GM19193 (cell line): ENCODE results near the gene TBPL1.

Experiments
- POLR2A ChIP-seq: IDR thresholded peaks from 4 replicates; pipeline ENCODE4 v1.6.1; 2011; ENCODE audit not compliant: insufficient read depth, insufficient read length; ENCODE audit errors: extremely low read depth

Gene TBPL1

DNA sequence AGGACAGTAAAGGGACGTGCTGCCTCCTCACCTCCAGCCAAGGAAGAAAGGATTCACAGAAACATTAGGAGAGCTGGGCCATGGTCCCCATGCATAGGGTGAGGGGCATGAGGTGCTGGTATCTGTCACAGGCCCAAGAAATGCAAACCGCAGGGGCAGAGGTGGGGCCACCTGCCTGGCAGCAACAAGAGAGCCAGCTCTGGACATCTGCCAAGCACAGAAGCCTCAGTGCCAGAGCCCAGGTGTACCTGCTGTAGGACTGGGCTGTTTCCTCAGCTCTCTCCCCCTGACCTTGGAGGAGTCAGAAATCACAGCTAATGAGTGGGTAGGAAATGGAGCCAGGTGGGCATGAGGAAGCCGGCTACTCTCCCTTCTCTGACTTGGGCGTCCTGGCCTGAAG, 54.1 kb downstream of the TBPL1 start:
- TF ChIP-seq POLR2A: no peak

DNA sequence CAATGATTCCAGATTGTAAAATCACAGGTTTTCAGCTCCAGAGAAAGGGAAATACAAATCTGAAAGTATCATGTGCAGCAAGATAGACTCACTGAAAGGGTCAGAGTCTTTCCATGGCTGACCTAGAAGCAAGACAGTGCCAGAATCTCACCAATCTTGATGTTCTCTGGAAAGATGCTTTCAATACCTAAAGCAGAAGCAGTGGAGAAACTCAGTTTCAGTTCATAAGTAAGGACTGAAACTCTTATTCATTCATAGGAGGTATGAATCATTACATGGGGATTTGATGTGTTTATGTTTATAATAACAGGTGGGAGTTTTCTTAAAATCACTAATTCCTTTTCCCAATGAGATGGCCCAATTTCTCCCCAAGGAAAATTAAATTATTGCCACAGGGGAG, 56.9 kb downstream of the TBPL1 start:
- TF ChIP-seq POLR2A: no peak

DNA sequence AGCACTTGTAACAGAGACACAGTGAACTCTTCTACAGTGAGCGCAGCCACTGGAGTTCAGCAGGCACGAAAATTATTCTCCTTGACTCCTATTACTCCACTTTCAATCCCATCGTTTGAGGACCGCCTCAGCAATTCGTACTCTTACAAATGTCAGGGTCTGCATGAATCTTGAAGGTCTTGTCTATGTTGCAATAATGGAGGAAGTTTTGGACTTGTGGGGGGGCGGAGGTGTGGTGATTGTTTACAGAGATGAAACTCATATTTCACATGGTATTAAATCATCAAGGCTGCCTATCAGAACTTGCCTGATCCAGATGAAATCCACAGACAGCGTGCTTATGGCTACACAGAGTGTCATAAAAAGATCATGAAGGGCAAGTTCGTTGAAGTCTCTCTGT, 57.4 kb downstream of the TBPL1 start:
- TF ChIP-seq POLR2A: no peak

DNA sequence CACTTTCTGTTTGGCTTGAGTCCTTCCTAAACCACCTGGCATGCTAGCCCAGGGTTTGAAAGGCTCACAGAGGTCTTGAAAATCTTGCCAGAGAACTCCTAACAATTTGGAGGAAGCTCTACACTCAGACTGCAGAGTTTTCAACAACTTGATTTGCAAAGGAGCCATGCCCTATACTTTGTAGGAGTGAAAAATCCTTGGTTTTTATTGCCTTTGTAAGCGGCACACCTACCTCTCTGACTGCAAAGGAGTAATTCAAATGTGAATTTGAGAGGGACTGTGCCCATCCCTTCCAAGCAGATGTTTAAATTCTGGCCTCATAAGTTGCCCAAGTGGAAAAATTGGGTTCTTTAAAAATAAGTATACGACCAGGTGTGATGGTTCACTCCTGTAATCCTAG, 58.0 kb downstream of the TBPL1 start:
- no peak for TF ChIP-seq POLR2A

DNA sequence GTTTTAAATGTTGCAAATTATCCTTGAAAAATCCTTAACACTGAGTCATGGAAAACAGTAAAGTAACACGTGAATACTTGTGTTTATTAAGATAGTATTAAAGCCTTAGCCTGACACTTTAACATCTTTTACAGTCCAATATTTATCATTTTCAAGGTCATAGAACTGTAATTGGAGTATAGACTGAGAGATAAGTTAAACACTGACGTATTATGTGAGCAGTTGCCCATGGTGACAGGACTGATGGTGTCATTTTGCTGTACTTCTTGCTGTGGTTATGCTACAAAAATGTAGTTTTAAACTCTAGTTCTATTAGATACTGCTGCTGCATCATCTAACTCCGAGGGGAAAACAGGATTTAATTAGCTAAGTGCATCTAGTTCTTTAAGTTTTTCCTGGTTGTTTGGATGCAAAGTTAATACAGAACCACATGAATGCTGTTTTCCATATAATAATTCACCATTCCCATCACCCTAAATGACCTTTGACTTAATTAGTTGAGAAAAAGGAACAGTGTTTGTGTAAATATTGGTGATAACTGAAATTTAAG, 61.6 kb downstream of the TBPL1 start:
- no peak for TF ChIP-seq POLR2A

DNA sequence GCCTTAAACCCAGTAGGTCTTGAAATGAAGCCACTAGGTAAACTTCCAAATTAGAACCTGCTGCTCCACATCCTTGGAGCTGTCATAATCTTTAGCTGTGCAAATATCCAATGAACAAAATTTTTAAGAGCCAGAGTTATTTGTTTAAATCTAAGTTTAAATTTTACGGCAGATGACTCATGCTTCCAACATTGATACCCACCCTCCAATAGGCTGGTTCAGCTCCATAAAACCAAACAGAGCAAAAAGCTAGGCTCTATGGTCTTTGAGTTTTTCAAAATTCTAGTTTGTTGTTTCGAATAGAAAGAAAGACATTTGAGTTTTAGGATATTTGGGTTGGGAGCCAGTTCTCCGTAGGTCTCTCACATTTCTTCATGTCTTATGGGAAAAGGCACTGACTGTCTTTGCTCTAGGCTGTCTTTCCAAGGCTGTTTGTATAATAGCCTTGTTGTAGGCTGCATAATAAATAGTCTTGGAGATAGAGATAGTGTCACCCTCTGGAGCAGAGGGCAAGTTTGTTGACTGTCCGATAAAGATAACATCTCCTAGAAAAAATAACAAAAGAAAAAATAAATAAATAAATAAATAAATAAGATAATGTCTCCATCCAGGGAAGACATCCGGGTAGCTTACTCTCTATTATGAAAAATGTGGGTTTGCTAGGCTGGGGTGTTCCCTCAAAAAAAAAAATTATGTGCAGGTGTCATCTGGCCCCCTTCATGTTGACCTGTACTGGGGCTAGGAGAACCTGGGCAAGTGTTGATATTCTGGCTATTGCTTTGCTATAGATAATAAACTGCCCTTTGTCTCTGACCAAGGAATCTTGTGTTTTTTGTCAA, 62.9 kb downstream of the TBPL1 start:
- no peak for TF ChIP-seq POLR2A

DNA sequence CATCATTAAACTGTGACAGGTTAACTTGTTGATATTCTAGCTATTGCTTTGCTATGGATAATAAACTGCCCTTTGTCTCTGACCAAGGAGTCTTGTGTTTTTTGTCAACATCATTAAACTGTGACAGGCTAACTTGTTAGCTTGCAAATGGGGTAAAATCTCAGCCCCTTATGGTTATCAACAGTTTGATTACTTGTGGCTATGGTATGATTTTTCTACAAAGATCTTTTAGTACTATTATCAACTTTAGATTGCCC, 63.5 kb downstream of the TBPL1 start:
- no peak for TF ChIP-seq POLR2A

DNA sequence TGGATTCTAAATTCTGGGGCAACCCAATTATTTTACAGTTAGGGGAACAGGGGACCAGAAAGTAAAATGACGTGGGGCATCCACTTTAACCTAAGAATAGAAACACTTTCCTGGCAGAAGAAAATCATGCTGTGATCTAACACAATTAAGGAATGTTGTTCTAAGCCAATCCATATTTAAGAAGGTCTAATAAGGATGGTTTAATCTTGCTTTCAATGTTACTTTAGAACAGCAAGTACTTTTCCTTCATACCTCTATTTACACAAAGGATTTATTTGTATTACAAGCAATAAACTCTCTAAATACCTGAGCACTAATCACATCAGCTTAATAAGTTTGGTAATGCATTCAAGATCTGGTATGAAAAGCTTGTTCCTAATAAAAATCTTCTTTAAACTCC, 67.0 kb downstream of the TBPL1 start:
- no peak for TF ChIP-seq POLR2A

DNA sequence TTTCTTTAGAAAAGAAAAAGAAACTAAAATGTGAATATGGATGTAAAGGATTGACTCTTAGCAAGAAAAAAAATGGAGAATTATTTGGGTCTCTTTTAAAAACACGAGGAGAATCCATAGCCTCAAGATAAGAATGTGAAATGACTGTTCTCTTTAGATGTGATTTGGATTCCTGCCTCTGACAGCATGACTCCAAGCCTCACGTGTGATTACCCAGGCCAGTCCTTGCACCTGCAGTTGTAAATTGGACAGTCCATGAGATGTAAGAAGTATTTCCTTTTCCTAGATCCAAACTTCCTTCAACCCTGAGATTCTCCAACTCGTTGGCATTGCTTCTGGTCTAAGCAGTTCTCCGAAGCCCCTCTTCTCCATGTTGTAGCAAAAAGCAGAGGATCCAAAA, 67.5 kb downstream of the TBPL1 start:
- TF ChIP-seq POLR2A: no peak

DNA sequence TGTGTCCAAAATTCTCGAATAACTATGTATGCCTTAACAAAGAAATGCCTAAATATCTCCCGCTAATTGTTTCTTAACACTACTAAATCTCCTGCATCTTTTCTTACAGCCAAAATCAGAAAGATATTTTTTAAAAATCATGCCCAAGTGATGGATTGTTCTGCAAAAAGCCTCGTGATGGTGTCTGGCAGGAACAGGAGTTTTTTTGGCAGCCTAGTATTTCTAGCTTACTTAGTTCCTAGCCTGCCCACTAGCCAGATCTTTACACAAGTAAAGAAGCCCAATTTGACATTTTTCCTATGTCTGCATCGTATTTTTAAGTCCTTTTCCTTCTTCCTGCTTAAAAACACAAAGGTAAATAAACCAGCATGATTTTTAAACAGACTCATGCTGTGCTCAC, 67.9 kb downstream of the TBPL1 start:
- no peak for TF ChIP-seq POLR2A

DNA sequence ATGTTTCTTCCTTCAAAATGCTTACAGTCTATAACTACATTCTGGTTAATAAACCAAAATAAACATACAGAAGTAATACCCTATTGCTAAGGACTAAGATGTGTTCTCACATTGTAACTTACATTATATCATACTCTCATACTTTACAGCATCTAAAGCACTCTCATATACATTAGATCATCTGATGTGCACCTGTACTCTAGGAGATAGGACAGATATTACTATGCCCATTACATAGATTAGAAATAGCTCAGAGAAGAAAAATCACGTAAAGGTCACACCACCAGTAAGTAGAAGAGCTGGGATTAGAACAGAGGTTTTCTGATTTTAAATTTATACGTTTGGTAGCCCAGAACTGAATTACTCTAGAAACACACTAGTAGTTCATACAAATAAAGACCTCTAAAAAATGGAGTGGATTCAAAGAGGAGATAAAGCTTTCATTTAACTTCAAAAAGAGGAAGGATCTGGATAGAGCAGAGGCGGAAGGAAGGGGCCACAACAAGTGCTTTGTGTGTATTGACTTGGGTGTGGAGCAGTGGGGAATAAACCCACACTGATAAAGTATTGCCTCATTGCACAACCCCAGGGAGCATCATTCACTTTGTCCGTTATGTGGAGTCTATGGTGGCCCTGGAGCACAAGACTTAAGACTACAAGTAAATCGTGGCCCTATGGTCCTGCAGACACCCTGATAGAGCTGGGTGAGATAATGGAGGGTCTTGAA, 68.5 kb downstream of the TBPL1 start:
- TF ChIP-seq POLR2A: no peak

DNA sequence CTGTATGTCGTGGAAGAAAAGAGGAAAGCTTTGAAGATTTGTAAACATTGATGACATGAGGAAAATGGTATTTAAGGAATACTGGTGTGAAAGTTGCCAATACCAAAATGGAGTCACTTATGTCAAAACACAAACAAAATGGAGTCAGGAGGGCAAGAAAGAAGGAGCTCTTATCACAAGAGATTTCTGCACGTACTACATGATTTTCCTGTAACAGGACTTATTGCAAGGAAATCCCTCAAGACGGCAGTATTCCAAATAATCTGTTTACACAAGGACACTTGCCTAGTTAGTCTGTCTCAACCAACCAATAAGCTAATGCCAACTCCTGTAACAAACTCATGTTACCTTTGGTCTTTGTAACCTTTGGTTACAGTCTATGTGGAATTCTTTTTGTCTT, 69.6 kb downstream of the TBPL1 start:
- TF ChIP-seq POLR2A: no peak

DNA sequence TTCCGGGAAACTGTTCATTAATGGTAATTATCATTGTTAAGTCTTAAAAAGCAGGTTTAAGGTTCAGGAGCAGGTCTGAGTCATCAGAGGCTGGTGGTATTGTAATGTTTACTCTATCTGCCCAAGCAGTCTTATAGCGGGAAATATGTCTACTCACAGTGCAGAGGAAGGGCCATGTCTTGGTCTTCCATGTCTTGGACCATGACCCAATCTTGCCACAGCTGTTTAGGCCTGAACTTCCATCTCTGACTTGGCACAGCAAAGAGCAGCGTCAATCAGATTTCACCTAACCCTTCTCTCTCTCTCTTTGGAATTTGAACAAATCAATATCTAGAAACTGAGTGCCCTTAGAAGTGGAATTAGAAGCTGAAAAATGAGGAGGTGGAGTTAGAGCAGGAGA, 73.6 kb downstream of the TBPL1 start:
- no peak for TF ChIP-seq POLR2A

DNA sequence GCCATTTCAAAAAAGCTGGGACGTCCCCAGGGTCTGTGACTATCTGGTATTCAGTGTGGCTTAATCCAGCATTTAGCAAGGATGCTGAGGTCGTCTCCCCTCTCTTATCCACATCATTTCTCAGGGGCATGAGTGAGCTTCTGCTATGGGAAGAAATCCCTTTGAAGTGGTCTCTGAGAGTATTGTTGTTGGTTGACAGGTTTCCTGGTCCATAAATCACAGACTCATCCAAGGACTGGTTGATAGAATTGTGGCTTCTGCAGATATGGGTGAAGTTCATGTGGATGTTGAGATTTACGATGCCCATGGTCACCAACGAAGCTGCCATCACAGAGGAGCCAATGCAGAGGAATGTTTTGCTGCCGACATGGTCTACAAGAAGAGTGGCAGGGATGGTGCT, 75.4 kb downstream of the TBPL1 start:
- TF ChIP-seq POLR2A: no peak

DNA sequence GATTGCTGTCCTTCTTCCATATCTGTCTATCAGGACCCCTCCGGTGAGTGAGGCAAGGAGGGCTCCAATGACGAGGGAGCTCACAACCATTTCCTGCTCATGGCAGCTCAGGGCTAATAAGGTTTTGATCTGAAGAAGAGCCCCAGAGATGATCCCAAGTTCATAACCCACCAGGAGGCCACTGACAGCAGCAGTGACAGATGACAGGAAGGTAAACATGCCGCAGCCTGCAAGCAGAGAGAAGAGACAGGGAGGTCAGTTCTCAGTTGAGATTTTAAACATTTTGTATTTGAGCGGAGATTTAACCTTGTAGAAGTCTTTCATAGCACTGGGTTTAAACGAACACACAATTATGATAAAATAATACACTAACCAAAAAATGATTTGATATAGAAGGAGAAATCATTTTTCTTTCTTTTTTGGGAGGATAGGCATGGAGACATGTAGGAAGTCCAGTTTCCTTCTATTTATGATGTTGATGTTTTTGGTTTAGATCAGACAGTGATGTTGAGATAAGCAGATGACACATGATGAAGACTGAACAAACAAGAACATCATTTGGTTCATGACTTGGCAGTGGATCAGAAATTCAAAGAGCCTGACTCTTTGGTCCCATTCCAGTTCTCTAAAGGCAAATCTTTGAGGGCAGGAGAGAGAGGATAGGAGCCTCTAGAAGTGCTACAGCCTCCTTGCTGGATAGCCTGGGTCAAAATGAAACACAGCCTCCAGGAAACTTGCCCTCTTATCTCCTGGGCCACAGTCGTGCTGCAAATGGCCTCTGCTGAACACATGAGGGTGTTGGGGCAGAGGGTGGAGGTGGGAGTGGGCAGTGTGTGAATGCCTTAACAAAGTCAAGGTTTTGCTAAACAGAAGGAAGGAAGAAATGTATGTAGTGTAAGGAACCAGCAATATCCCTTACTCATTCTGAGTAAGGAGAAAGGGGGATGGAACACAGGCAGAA, 76.8 kb downstream of the TBPL1 start:
- TF ChIP-seq POLR2A: no peak
